HG02852 (cell line): ENCODE data around the gene NUPR1.
"Not testable (repeated sequence)": the region's sequence is repeated elsewhere in the genome, so short reads cannot be mapped to it uniquely, and the experiment has no call there.

Experiments
- ATAC-seq: cut with Tn5 transposase; IDR thresholded peaks from one replicate; pipeline ENCODE4 v1.9.1; 2021; ENCODE audit warnings: mild to moderate bottlenecking, moderate library complexity; ENCODE audit not compliant: unreplicated experiment

The NUPR1 gene

GRCh38 chr16:28538733-28539596 lies at the start of gene NUPR1:
NUPR1 (minus strand) TSS chr16:28538974; CDS start chr16:28538907, 67 bp downstream.
- no peak for ATAC-seq

GRCh38 chr16:28587386-28587785 lies 48.6 kb upstream of the NUPR1 start:
- ATAC-seq = no peak

GRCh38 chr16:28586466-28586865 lies 47.7 kb upstream of the NUPR1 start:
- ATAC-seq = no peak

GRCh38 chr16:28585674-28586073 lies 46.9 kb upstream of the NUPR1 start:
- ATAC-seq = no peak

- ATAC-seq = no peak
These were observed 42.0 kb upstream of the NUPR1 start for GRCh38 chr16:28580726-28581315.

GRCh38 chr16:28575446-28576109 lies 36.8 kb upstream of the NUPR1 start:
- no peak for ATAC-seq

- no peak for ATAC-seq
These were observed 36.2 kb upstream of the NUPR1 start for GRCh38 chr16:28574925-28575324.

- ATAC-seq = no peak
These were observed 35.3 kb upstream of the NUPR1 start for GRCh38 chr16:28573738-28574718.

- no peak for ATAC-seq
These were observed 34.1 kb upstream of the NUPR1 start for GRCh38 chr16:28572696-28573510.

GRCh38 chr16:28569968-28570752 lies 31.4 kb upstream of the NUPR1 start:
- no peak for ATAC-seq

GRCh38 chr16:28569021-28569420 lies 30.2 kb upstream of the NUPR1 start:
- no peak for ATAC-seq

GRCh38 chr16:28567292-28567691 lies 28.5 kb upstream of the NUPR1 start:
- ATAC-seq = no peak

GRCh38 chr16:28566233-28566925 lies 27.6 kb upstream of the NUPR1 start:
- not testable (repeated sequence) for ATAC-seq

- no peak for ATAC-seq
These were observed 24.4 kb upstream of the NUPR1 start for GRCh38 chr16:28563218-28563617.

GRCh38 chr16:28562199-28562598 lies 23.4 kb upstream of the NUPR1 start:
- ATAC-seq = no peak

- ATAC-seq = no peak
These were observed 22.9 kb upstream of the NUPR1 start for GRCh38 chr16:28561557-28562187.

- ATAC-seq = no peak
These were observed 19.7 kb upstream of the NUPR1 start for GRCh38 chr16:28558456-28558855.

- no peak for ATAC-seq
These were observed 18.1 kb upstream of the NUPR1 start for GRCh38 chr16:28556914-28557320.
